Measurements from ENCODE around the gene ZMPSTE24. TPM values are rescaled to one million over a fixed set of nuclear protein-coding genes. Genes with fewer than 3 reads are reported as not detected.

The ZMPSTE24 gene
- total and polyA plus RNA-seq, 2 donors (not counting 1 experiment from before 2014, with no cell fraction given) = 60.9 to 67.6 TPM

DNA sequence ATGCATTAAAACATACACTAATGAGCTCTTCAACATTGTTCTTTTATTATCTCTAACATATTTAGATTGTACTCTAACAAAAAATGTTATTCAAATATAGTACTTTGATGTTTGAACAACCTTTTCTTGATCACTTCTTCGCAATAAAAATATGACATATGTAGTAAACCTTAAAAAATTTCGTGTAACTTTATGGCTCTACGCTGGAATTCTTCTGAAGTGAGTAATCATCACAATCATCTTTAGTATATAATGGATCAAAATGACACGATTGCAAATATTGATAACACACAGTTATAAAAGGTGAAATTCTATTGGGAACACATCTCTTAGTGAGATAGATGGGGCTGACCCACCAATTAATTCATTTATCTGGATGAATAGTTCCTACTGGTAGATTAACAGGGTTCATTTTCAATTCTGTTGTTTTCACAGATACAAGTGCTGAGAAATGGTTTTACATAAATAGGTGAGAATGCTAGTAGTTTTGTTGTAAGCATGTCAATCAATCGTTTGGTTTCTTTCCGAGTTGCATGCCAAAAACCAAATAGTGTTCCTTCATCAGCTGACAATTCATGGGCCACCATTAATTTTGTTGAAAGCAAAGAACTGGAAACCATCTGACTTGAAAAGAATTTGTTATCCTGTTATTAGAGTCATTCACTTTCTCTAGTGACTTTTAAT lies 1.5 kb upstream of the ZMPSTE24 start:
- peaks cover 1% of the 10 kb centered on the region for H3K36me3 ChIP-seq (ENCODE audit: control insufficient read depth, insufficient read depth, low read length)
- peaks cover 41% of the 10 kb centered on the region for H3K79me2 ChIP-seq (ENCODE audit: control insufficient read depth, insufficient read depth, low read length)
- H3K9ac ChIP-seq (ENCODE audit: insufficient read depth, low read length) = no peak overlapping the region
- no peak for TF ChIP-seq EZH2 (IDR thresholded peaks at IDR 0.05; ENCODE audit: low read length, missing control alignments)
- TF ChIP-seq, protein P1, sequence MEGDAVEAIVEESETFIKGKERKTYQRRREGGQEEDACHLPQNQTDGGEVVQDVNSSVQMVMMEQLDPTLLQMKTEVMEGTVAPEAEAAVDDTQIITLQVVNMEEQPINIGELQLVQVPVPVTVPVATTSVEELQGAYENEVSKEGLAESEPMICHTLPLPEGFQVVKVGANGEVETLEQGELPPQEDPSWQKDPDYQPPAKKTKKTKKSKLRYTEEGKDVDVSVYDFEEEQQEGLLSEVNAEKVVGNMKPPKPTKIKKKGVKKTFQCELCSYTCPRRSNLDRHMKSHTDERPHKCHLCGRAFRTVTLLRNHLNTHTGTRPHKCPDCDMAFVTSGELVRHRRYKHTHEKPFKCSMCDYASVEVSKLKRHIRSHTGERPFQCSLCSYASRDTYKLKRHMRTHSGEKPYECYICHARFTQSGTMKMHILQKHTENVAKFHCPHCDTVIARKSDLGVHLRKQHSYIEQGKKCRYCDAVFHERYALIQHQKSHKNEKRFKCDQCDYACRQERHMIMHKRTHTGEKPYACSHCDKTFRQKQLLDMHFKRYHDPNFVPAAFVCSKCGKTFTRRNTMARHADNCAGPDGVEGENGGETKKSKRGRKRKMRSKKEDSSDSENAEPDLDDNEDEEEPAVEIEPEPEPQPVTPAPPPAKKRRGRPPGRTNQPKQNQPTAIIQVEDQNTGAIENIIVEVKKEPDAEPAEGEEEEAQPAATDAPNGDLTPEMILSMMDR (conservative IDR thresholded peaks at IDR 0.05 in 1 of 2, IDR thresholded peaks at IDR 0.05 in 1 of 2; ENCODE audit: low read depth in 1 of 2, low read length in 2 of 2) = no peak
- no peak for DNase-seq (ENCODE audit: low read depth in 2 of 2)
- H3K4me3 ChIP-seq (replicated peaks in 1 of 4; ENCODE audit: control extremely low read depth in 1 of 4, insufficient read depth in 1 of 4, low read depth in 3 of 4, low read length in 4 of 4) = peak overlapping the region; percentile 95 to 100 (median 98)
- H2AFZ ChIP-seq (ENCODE audit: low read length) = peak overlapping the region; percentile 29
- H3K27me3 ChIP-seq (ENCODE audit: control insufficient read depth, insufficient read depth, low read length) = no peaks in the 10 kb centered on the region
- no peaks in the 10 kb centered on the region for H3K9me3 ChIP-seq (ENCODE audit: control insufficient read depth, insufficient read depth, low read depth, low read length)
- H3K4me2 ChIP-seq (ENCODE audit: extremely low read depth, insufficient read depth, low read length) = peak overlapping the region; percentile 94
- peak overlapping the region; percentile 100 for H3K27ac ChIP-seq (ENCODE audit: insufficient read depth, low read length)
- no peaks in the 10 kb centered on the region for H4K20me1 ChIP-seq (ENCODE audit: control insufficient read depth, extremely low read depth, insufficient read depth, low read length)
- H3K4me1 ChIP-seq (ENCODE audit: control insufficient read depth, extremely low read depth, insufficient read depth, low read length) = peaks cover 2% of the 10 kb centered on the region

DNA sequence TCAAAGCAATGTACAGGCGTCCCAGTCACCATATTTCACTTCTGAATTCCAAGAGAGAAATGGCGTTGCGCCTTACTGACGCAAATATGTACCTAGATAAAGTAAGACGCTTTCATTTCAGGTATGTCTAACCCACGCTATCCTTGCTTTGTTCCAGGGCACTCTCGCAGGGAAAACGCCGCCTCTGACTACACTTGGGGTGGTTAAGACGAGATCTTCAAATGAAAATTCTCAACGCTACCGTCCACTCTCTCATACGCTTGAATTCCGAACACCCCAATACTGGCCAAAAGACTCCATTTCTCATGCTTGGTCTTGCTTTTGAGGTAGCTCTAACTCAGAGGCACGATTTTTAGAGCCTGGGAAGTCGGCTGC lies 736 bp upstream of the ZMPSTE24 start:
- Histone ChIP-seq H3K4me2 (ENCODE audit: extremely low read depth, insufficient read depth, low read length) (peak overlapping the region; percentile 94), H3K27ac (ENCODE audit: insufficient read depth, low read length) (peak overlapping the region; percentile 100), H3K9ac (ENCODE audit: insufficient read depth, low read length) (peak overlapping the region; percentile 99), H4K20me1 (ENCODE audit: control insufficient read depth, extremely low read depth, insufficient read depth, low read length) (no peaks in the 10 kb centered on the region), H3K9me3 (ENCODE audit: control insufficient read depth, insufficient read depth, low read depth, low read length) (no peaks in the 10 kb centered on the region), H2AFZ (ENCODE audit: low read length) (peak overlapping the region; percentile 96), H3K4me1 (ENCODE audit: control insufficient read depth, extremely low read depth, insufficient read depth, low read length) (peaks cover 2% of the 10 kb centered on the region), H3K27me3 (ENCODE audit: control insufficient read depth, insufficient read depth, low read length) (no peaks in the 10 kb centered on the region), H3K36me3 (ENCODE audit: control insufficient read depth, insufficient read depth, low read length) (peaks cover 1% of the 10 kb centered on the region), H3K4me3 (replicated peaks in 1 of 4; ENCODE audit: control extremely low read depth in 1 of 4, insufficient read depth in 1 of 4, low read depth in 3 of 4, low read length in 4 of 4) (peak overlapping the region; percentile 95 to 100 (median 98)), H3K79me2 (ENCODE audit: control insufficient read depth, insufficient read depth, low read length) (peaks cover 41% of the 10 kb centered on the region)
- no peak for TF ChIP-seq EZH2 (IDR thresholded peaks at IDR 0.05; ENCODE audit: low read length, missing control alignments)
- TF ChIP-seq, protein P1 (conservative IDR thresholded peaks at IDR 0.05 in 1 of 2, IDR thresholded peaks at IDR 0.05 in 1 of 2; ENCODE audit: low read depth in 1 of 2, low read length in 2 of 2) = no peak
- no peak for DNase-seq (ENCODE audit: low read depth in 2 of 2)

DNA sequence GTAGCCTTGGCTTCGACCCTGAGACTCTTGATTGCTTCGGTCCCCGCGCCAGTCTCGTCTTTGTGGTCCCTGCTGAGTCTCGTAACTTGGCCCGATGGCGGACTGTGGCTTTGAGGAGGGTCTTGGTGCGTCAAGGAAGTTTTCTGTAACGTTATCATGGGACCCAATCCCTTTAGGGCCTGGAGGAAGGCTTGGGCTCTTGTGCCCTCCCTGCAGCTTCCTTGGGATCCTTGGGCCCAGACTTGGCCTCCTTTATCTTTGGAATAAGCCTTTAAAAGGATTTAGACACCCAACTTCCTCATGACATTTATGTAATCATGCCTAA lies 371 bp downstream of the ZMPSTE24 start:
- H3K9me3 ChIP-seq (ENCODE audit: control insufficient read depth, insufficient read depth, low read depth, low read length) = no peaks in the 10 kb centered on the region
- DNase-seq (ENCODE audit: low read depth in 2 of 2) = peak; percentile 25 to 36
- peak overlapping the region; percentile 89 for H3K4me2 ChIP-seq (ENCODE audit: extremely low read depth, insufficient read depth, low read length)
- peaks cover 3% of the 10 kb centered on the region for H3K36me3 ChIP-seq (ENCODE audit: control insufficient read depth, insufficient read depth, low read length)
- H3K27me3 ChIP-seq (ENCODE audit: control insufficient read depth, insufficient read depth, low read length) = no peaks in the 10 kb centered on the region
- peak overlapping the region; percentile 92 to 100 (median 98) for H3K4me3 ChIP-seq (replicated peaks in 1 of 4; ENCODE audit: control extremely low read depth in 1 of 4, insufficient read depth in 1 of 4, low read depth in 3 of 4, low read length in 4 of 4)
- H2AFZ ChIP-seq (ENCODE audit: low read length) = peak overlapping the region; percentile 80
- no peaks in the 10 kb centered on the region for H4K20me1 ChIP-seq (ENCODE audit: control insufficient read depth, extremely low read depth, insufficient read depth, low read length)
- TF ChIP-seq, protein P1 (conservative IDR thresholded peaks at IDR 0.05 in 1 of 2, IDR thresholded peaks at IDR 0.05 in 1 of 2; ENCODE audit: low read depth in 1 of 2, low read length in 2 of 2) = no peak
- no peak for TF ChIP-seq EZH2 (IDR thresholded peaks at IDR 0.05; ENCODE audit: low read length, missing control alignments)
- peak overlapping the region; percentile 77 for H3K9ac ChIP-seq (ENCODE audit: insufficient read depth, low read length)
- H3K27ac ChIP-seq (ENCODE audit: insufficient read depth, low read length) = peak overlapping the region; percentile 100
- peaks cover 46% of the 10 kb centered on the region for H3K79me2 ChIP-seq (ENCODE audit: control insufficient read depth, insufficient read depth, low read length)
- peaks cover 2% of the 10 kb centered on the region for H3K4me1 ChIP-seq (ENCODE audit: control insufficient read depth, extremely low read depth, insufficient read depth, low read length)
